HG02588 (cell line): Measurements from ENCODE around the gene ABCC12.

ENCODE experiments used
- ATAC-seq: cut with Tn5 transposase; IDR thresholded peaks from one replicate; pipeline ENCODE4 v1.9.1; 2021; ENCODE audit warnings: mild to moderate bottlenecking, moderate library complexity; ENCODE audit not compliant: unreplicated experiment

Gene ABCC12

DNA sequence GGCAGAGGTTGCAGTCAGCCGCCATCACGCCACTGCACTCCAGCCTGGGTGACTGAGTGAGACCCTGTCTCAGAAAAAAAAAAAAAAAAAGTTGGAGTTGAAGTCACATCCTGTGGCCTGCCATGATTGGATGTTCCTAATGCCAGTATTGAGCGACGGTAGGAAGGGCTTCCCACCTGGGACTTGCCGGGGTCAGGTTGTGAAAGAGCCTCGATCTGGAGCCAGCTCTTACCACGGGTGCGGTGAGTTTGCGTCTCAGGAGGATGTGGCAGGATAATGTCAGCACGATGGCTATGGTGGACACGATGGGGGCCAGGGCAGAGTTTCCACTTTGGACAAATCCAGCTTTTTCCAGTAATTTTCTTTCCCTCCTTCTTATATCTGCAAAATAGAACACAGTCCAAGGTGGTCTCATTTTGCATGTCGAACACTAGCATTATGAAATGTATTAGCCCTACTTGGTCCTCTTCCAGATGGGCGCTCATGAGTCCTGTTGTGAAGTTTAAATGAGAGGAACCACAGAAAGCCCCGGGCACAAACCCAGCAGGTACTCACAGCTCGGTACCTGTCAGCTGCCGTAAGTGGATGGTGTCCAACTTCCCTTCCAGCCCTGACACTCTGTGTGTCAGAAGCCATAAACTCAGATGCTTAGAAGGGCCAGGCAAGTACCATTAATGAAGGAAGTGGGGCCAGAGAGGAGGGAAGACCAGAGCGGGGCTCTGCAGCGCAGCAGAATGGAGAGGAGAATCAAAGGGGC is 22.2 kb downstream of the ABCC12 start:
- ATAC-seq: no peak

DNA sequence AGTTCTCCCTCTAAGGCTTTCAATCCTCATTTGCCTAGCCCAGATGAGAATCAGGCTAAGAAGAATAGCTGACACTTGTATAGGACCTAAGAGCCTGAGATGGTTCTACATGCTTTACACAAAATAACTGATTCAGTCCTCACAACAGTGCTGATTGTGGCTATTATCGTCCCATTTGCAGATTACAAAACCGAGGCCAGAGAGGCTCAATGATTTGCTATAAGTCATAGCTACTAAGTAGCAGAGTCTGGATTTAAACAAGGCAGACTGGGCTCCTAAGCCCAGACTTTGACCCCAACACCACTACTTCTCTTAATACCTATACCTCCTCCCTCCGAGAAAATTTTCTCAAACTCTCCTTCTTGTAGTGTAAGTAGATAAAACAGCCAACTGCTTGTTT is 23.1 kb downstream of the ABCC12 start:
- ATAC-seq: no peak

DNA sequence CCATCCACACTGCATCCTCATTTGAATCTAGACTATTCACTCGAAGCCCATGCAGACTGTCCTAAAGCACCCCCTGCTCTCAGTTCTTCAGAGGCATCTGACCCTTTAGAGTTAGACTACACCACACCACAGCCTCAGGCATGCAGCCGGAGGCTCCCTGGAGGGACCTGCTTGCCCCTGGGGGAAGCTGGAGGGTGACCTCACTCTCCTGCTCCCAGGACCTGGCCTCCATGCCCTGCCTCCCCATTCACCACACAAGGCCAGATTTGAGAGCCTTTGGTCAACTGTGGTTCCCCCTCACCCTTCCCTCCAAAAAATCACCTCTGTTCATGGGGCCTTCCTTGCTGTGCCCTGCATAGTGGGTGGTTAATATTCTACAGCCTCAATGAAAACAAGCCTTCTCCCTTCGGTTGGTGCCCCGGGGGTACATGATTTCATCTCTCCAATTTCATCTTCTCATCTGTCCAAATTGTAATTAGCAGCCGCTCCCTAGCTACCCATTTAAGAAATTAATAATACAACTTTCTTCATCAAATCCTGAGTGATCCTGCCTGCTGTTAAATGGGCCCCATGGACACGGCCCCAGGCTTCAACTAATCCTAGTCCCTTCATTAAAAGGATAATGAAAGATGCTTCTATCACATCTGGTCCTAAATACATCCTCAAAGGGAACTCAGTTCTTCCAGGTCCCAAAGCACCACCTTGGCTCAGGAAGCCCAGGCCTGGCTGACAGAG is 24.4 kb downstream of the ABCC12 start:
- no peak for ATAC-seq

DNA sequence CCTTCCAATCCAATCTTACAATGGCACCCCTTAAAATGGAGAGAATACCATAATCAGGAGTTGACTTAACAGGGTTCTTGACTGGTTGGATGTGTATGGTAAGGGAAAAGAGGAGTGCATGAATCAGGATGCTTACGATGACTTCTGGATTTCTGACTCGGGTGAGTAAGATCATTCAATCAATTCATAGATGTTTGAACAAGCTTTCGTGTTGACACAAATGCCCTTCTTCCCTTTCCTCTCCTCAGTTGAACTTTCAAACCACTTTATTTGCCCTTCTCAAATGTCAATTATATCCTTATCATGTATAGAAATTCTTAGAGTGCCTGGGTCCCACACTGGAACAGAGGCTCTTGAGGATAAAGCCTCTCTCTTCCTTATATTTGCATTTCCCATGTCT is 25.9 kb downstream of the ABCC12 start:
- ATAC-seq: no peak

DNA sequence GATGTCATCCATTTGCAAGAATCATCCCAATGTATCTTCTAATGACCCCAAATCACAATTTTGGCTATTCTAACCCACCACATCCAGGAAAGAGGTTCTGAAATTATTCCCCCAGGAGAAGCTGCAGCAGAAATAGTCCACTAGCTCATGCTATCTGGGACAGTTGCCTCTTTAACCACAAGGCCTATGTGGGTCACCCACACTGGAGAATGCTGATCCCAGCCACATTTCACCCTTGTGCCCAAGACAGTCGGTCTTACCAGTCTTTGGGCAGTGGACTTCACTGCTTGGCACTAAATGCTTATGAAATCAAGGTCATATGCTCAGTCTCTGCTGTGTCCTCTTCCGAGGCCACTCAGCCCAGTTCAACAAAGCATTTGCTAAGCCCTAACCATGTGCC is 27.0 kb downstream of the ABCC12 start:
- no peak for ATAC-seq

DNA sequence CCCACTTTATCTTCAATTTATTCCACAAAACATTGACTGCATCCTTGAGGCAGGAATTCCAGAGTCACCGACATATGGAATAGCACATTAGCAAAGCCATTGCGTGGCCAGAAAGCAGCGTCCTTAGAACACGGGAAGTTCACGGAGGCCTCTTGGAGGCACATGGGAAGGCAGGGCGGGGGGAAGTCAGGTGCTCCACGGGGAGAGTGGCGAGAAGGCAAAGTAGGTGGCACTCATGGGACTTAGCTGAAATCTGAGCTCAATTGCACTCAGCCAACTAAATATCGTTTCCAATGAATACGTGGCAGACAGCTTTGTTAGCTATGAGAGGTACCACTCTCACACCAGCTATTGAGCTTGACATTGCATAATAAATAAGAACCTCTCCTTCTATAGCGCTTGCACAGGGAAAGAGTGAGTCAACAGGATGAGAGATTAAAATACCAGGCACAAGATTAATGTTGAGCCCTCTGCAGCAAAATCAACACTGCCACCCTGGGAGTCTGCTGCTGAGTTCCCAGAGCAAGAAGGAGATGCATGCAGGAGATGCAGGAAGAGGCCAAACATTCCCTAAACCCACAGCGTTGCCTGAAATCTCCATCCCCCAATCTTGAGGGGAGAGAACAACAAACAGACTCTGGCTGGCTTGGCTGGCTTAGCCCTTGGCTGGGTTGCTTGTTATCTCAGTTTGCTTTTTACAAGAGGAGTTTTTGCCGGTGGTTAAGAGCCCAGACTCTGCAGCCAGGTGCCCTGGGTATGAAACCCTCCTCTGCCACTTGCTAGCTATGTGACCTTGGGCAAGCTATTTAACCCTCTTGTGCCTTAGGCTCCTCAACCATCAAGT is 28.8 kb downstream of the ABCC12 start:
- ATAC-seq: no peak

DNA sequence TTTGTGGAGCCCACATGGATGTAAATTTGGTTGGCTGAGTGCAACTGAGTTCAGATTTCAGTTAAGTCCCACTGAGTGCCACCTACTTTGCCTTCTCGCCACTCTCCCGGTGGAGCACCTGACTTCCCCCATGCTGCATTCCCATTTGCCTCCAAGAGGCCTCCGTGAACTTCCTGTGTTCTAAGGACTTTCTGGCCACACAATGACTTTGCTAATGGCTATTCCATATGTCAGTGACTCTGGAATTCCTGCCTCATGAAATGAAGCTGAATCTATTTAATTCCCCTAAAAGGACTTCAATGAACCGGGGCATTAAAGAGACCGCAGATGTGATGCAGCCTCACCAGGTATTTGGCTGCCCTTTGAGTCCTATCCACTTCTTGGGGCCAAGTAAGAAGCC is 29.9 kb downstream of the ABCC12 start:
- no peak for ATAC-seq

DNA sequence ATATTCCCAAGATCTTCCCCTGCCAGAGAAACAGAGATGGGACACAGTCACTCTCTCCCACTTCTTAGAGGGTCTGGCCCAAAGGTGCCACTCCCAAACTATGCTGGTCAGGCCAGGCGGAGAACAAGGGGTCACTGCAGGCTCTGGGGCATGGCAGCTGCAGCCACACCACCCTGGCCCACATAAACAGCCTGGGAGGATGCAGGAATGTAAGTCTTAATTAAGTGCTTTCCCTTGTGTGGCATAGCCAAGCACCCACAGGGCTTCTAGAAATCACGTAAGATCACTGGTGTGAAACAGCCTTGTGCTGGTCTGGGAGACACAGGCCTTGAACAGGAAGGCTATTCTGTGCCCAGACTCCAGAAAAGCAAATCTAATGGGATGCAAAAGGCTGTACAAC is 31.5 kb downstream of the ABCC12 start:
- ATAC-seq: no peak

DNA sequence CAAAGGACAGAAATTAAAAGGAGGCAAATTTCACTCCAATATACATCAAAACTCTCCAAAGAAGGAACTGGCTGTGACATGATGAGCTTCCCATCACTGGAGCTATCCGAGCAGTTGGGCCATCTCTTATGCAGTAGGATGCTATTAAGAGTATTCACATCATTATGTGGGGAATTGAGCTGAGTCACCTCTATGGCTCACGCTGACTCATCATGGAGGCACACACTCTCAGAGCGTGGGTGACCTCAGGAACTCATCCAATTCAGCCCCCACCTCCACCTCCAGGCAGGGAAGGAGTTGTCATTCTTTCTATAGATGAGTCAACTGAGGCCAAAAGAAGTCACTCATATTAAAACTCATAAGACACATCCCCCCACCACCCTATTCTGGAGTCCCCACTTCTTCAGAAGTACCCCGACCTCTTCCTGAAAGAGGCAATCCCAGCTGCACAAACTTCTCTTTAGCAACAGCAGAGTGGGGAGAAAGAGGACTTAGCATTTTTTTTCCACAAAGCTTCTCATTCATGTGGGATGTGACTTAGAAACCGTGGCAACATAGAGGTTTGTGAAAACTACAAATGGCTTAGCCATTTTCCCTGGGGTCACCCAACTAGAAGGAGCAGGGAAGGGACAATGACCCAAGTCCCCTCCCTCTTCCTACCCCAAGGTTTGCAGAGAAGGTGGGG is 32.5 kb downstream of the ABCC12 start:
- ATAC-seq: no peak

DNA sequence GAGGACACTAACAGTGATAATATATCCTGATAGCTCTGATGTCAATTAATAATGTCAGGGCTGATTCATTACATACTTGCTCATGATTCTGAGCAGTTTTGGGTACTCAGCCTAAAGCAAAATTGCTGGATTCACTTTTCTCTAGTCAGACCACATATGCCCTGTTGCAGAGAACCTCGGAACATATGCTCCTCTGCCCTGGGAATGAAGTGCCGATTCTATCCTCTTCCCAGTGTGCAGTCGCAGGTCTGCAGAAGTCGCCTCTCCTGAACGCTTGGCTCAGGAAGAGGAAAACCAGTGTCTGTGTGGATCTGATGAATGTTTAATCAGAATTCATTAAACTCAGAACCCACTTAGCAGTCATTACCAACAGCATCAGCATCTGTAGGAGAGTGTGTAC is 34.5 kb downstream of the ABCC12 start:
- ATAC-seq: no peak

DNA sequence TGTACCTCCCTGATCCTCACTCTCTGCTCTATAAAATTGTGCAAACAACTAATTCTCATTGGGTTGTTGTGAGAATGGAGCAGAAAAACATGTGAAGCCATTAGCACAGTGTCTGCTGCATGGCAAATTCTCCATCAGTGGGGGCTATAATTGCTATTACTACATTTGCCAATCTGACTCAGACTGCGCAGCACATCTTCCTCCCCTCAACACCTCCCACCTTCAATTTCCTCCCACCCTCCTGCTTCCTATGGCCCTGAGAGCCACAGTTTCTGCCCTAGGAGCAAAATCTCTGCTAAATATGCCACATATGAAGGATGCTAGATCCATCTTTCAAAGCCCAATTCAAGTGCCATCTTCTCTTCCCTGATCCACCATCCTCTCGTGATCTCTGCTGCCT is 37.0 kb downstream of the ABCC12 start:
- ATAC-seq: no peak

DNA sequence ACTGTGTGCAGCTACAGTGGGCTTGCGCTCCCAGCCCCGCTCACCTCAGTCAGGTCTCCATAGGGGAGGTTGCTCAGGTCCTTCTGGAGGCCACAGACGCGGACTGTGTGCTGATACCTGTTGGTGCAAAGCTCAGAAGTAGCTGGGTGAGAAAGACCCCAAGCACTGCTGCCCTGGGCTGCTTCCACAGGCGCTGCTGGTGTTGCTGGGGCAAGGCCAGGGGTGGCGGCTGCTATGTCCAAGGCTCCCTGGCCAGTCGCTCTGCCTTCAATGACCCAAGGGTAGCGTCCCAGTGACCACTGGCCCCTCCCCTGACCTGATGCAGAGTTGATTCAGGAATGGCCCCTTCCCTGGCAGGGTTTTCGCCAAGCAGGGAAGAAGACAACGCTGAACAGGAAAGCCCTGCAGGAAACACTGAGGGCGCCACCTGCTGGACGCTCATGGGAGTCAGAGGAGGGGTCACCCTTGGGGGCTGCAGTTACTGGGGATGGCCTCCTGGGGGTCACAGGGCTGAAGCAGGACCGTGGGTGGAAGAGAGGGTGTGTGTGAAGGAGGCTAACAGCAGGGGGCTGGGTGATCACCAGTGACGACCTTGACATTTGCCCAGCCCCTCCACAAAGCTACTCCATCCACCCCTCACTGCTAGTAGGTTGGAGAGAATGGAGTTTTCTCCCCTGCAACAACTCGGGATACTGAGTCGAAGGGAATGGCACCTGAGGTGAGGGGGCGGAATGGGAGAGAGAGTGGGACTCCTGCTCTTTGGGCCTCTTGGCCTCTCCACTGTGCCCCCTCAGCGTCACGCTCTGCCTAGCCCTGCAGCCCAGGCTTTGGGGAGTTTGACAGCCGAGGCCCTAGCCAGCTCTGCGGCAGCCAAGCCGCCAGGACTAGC is 38.3 kb downstream of the ABCC12 start:
- ATAC-seq: peak; percentile 70

DNA sequence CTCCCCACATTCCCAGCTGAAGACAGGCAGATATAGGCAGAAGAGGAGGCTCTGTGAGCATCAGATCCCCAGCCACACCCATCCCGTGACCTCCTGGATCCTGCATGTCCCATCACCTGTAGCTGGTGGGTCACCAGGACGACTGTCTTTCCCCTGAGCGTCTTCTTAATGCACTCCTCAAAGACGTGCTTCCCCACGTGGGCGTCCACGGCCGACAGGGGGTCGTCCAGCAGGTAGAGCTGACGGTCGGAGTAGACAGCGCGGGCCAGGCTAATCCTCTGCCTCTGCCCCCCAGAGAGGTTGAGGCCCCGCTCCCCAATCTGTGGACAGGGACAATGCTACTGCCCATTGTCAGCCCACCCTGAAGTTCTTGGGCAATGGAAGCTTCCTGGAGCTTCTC is 40.5 kb downstream of the ABCC12 start:
- no peak for ATAC-seq

DNA sequence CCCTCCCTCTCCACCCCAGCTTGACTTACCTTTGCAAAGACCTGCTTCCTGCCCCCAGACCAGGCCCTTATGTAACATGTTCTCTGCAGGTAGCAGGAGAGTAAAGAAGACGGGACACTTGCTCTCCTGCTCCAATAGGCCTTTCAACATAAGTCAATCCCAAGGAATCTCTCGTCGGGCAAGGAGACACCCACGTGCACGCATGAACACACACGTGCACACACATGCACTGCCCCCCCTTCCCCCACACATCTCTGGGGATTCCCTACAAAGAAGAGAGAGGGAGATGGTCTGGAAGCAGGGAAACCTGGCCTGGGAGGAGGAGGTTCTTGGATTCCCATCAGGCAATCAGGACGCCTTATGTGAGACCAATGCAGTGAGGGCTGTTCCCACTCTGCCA is 41.4 kb downstream of the ABCC12 start:
- no peak for ATAC-seq

DNA sequence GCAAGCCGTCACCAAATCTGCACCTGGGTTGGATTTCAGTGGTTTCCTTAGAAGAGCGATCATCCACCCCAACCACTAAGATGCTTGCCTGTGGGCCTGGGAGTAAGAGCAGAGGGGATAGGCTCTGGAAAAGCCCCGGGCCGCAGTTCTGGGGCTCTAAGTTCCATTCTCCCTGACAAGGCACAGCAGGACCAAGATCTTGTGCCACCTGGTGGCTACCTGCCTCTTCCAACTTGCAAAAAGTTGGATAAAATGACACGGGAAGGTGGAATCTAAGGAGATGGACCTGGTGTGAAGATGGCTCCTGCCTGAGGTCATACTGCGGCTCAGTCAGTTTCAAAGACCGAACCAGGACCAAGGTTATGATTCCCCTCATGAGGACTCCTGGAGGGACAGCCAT is 42.3 kb downstream of the ABCC12 start:
- ATAC-seq: no peak

DNA sequence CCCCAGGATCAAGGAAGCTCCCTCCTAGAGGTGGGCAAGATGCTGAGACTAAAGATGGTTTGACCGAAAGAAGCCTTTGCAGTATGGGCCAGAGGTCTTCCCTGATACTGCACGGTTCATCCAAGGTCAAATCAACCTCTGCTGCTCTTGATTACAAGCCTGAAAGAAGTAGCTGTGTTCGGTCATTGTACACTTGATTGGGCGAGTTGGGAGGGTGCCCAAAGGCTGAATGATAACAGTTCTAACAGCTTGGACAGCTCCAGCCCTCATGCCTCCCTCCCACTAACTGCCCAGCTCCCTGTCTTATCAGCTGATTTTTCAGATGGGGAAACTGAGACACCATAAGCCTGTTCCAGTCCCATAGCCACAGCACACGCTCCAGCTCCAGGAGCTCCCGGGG is 42.8 kb downstream of the ABCC12 start:
- no peak for ATAC-seq

DNA sequence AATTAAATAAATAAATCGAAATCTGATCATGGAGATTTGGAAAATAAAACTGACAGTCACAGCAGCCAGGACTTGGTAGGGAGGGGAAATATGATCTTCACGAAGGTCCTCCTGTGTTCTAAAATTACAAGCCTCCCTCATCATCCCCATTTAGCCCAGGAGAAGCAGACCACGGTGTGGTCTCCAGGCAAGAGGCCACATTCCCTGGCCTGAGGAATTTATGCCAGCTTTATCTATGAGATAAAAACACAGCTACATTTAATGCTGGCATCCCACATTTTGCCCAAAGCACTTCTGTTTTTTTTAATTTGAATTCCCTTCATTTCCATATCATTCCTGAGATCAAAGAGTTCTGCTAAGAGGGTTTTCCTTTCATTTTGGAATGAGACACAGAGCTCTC is 43.2 kb downstream of the ABCC12 start:
- ATAC-seq: no peak

DNA sequence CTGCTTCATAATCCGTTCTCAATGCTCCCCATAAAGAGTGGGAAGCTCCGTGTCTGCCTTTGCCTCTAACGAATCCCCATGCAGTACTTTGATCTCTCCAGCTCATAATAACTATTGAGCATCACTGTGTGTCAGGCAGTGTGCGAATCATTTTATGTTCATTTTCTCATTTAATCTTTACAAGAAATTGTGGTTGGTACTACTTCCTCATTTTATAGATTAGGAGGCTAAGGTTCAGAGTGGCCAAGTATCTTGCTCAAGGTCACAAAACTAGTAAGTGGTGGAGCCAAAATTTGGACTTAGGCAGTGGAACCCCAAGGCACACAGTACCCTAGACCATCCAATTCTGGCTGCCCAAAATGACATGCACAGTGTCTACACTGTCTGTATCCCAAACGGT is 44.8 kb downstream of the ABCC12 start:
- no peak for ATAC-seq

DNA sequence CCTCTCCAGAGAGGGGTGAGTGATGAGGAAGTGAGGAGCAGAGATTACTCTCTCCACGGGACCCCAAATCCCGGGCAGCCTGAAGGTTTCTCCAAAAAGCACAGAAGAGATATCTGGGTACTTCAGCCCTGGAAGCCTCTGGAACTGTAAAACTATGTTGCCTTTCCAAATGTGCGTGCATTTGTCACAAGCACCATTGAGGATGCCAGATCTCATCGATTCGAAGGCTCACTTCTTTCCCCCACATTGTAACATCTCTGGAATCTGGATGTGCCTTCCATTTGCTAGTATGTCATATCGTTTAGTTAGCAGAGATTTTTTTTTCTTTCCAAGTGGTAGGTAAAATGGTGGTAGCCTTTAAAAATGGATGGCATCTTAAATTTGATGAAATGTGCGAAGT is 45.8 kb downstream of the ABCC12 start:
- ATAC-seq: no peak

DNA sequence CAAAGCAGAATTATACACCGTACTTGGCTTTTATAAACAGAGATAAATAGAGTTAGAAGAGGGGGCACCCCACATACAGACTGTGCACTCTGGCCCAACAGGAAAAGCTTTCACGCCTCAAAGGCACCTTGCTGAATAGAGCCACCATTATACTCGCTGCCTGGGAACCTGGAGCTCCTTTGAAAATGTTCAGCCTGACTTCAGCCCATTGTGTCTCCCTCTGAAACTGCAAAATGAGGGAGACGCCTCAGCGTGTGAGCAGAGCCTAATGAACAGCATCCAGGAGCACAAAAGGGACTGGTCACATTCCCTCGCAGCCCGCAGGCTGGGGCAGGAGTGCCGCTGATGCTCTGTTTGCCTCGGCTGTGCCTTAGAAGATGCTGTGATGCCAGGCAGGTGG is 46.3 kb downstream of the ABCC12 start:
- no peak for ATAC-seq
